Measurements from ENCODE around the gene RARRES2. TPM values are rescaled to one million over a fixed set of nuclear protein-coding genes. Genes with fewer than 3 reads are reported as not detected.

RARRES2 gene
- polyA plus RNA-seq, 1 of the 3 experiments (the other 2 are of a cell fraction), result 0.43 TPM

DNA sequence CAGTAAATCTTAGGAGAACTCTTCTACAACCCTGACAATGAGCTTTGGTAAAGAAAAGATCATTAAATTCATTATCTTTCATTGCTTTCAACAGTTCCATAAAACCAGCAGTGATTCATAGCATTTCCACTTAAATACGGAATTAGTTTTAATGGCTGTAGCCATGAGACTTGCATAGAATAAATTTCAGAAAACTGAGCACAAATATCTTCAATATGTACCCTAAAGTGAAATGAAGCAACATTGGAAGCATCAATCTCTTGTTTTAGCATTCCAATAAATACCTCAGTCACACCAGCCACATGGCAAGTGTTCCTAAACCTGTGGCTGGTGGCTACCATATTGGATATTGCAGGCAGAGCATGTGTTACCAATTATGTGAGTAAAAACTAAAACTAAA, 3.6 kb upstream of the RARRES2 start (continued):
- TF ChIP-seq CTCF (IDR thresholded peaks at IDR 0.05), result no peak

- Histone ChIP-seq H3K9ac (no peak overlapping the region), H3K27me3 (ENCODE audit: insufficient read depth) (peaks cover 8% of the 10 kb centered on the region; the same call in 1 of the 2 replicates), H3K9me3 (no peaks in the 10 kb centered on the region), H3K9me2 (no peaks in the 10 kb centered on the region), H3K79me2 (ENCODE audit: insufficient read depth) (no peaks in the 10 kb centered on the region), H2AFZ (ENCODE audit: low read depth) (no peak overlapping the region), H3K4me2 (no peak overlapping the region), H3K27ac (ENCODE audit: low read depth in 2 of 2, low read length in 1 of 2) (no peak overlapping the region), H3F3A (replicated peaks; ENCODE audit: insufficient read depth) (no peaks in the 10 kb centered on the region), H3K4me3 (ENCODE audit: low read depth in 2 of 2, low read length in 1 of 2) (no peak overlapping the region), H3K36me3 (replicated peaks in 1 of 2; ENCODE audit: control insufficient read depth in 1 of 2, insufficient read depth in 2 of 2, low read length in 1 of 2) (no peaks in the 10 kb centered on the region), H3K4me1 (ENCODE audit: control insufficient read depth in 1 of 2, insufficient read depth in 2 of 2, low read depth in 1 of 2, low read length in 1 of 2) (no peaks in the 10 kb centered on the region; a peak in 1 of 4 replicates), H4K20me1 (ENCODE audit: insufficient read depth) (no peaks in the 10 kb centered on the region)
- DNase-seq, result no peak
- ChIA-PET POLR2A (no interaction called here), CTCF (interaction anchor here (0.7 to 2.0 kb wide), 3 partner anchors 12 to 74 kb away, joined by 3 to 10 read pairs (median 4); no protein-coding TSS in a partner anchor)
- no peak for TF ChIP-seq CTCF (IDR thresholded peaks at IDR 0.05)
- TF ChIP-seq REST (IDR thresholded peaks at IDR 0.05; ENCODE audit: low read depth, low read length), result no peak
- TF ChIP-seq POLR2AphosphoS5 (IDR thresholded peaks at IDR 0.05; ENCODE audit: low read depth, low read length), result no peak
- TF ChIP-seq NRF1 (IDR thresholded peaks at IDR 0.05; ENCODE audit: low read depth, low read length), result no peak
- TF ChIP-seq TEAD4 (IDR thresholded peaks at IDR 0.05; ENCODE audit: borderline replicate concordance, insufficient read depth), result no peak
Measured at GRCh38 chr7:150344299-150344698, 2.9 kb upstream of the RARRES2 start.

DNA sequence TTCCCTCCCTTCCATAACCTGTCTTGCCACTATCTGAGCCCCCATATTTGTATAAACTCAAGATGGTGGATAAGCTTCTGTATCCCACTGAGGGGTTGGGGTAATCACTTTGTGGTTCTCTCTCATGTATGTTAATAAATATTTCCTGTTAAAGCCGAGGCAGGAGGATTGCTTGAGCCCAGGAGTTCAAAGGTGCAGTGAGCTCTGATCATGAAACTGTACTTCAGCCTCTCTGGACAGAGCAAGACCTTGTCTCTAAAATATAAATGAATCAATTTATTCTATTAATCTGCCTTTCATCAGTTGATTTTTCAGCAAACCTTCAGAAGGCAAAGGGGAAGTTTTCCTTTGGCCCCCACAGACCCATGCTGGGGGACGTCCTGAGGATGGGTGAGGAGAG, 1.8 kb upstream of the RARRES2 start:
- ChIA-PET CTCF (interaction anchor here (0.7 to 1.9 kb wide), 4 partner anchors 11 to 78 kb away, joined by 3 to 5 read pairs (median 4); no protein-coding TSS in a partner anchor), POLR2A (no interaction called here)
- Histone ChIP-seq H3K9me3 (no peaks in the 10 kb centered on the region), H3K9ac (no peak overlapping the region), H3K4me2 (no peak overlapping the region), H3K4me3 (ENCODE audit: low read depth in 2 of 2, low read length in 1 of 2) (no peak overlapping the region), H3K79me2 (ENCODE audit: insufficient read depth) (no peaks in the 10 kb centered on the region), H3K4me1 (ENCODE audit: control insufficient read depth in 1 of 2, insufficient read depth in 2 of 2, low read depth in 1 of 2, low read length in 1 of 2) (no peaks in the 10 kb centered on the region; a peak in 1 of 4 replicates), H4K20me1 (ENCODE audit: insufficient read depth) (no peaks in the 10 kb centered on the region), H3K27me3 (ENCODE audit: insufficient read depth) (peaks cover 8% of the 10 kb centered on the region; the same call in 1 of the 2 replicates), H2AFZ (ENCODE audit: low read depth) (no peak overlapping the region), H3K9me2 (no peaks in the 10 kb centered on the region), H3K27ac (ENCODE audit: low read depth in 2 of 2, low read length in 1 of 2) (no peak overlapping the region), H3F3A (replicated peaks; ENCODE audit: insufficient read depth) (no peaks in the 10 kb centered on the region), H3K36me3 (replicated peaks in 1 of 2; ENCODE audit: control insufficient read depth in 1 of 2, insufficient read depth in 2 of 2, low read length in 1 of 2) (no peaks in the 10 kb centered on the region)
- TF ChIP-seq TEAD4 (IDR thresholded peaks at IDR 0.05; ENCODE audit: borderline replicate concordance, insufficient read depth) (no peak), GATA2 (CRISPR knock-in tag; IDR thresholded peaks at IDR 0.05) (no peak), TAF1 (IDR thresholded peaks at IDR 0.05; ENCODE audit: borderline replicate concordance, low read depth, low read length) (no peak), PBX3 (IDR thresholded peaks at IDR 0.05) (no peak), ZBTB33 (IDR thresholded peaks at IDR 0.05; ENCODE audit: borderline replicate concordance, low read depth) (no peak), NFIC (IDR thresholded peaks at IDR 0.05; ENCODE audit: borderline replicate concordance) (no peak), JUND (IDR thresholded peaks at IDR 0.05) (no peak), EZH2phosphoT487 (IDR thresholded peaks at IDR 0.05; ENCODE audit: borderline replicate concordance, low read depth) (no peak), GABPA (IDR thresholded peaks at IDR 0.05; ENCODE audit: low read depth) (no peak)
- WGBS (ENCODE audit: low lambda C conversion rate), result 18% methylated on average over 2 of the region's 2 CpGs
- no peak for DNase-seq

Measured in SK-N-SH (cell line).